T-helper 17 cell (primary cell): Measurements from ENCODE around the gene TPSAB1. TPM values are rescaled to one million over a fixed set of nuclear protein-coding genes. Genes with fewer than 3 reads are reported as not detected.
"Not testable (repeated sequence)": the region's sequence is repeated elsewhere in the genome, so short reads cannot be mapped to it uniquely, and the experiment has no call there.

Experiments
- ATAC-seq: fragments of 150-1000 bp; cut with Tn5 transposase; 2 replicates; pipeline ENCODE4 v1.10.0; 2021; ENCODE audit warnings: mild to moderate bottlenecking, moderate library complexity
- DNase-seq, 3 donors: peaks; one replicate each; pipeline versions ENCODE4 v3.0.0 to v3.0.0-alpha.2; 2020 to 2021
- H3K9me3 ChIP-seq: one replicate; pipeline ENCODE4 v1.7.0; 2013; ENCODE audit warnings: low read length, mild to moderate bottlenecking; ENCODE audit not compliant: control insufficient read depth, poor library complexity, severe bottlenecking
- H3K27ac Mint-ChIP-seq: one replicate; pipeline ENCODE4 v1.8.0; 2022; ENCODE audit warnings: mild to moderate bottlenecking, moderate library complexity, mixed read lengths
- H3K27me3 Mint-ChIP-seq: one replicate; pipeline ENCODE4 v1.8.0; 2022; ENCODE audit warnings: mixed read lengths
- H3K36me3 Mint-ChIP-seq: one replicate; pipeline ENCODE4 v1.8.0; 2022; ENCODE audit warnings: low read depth, mixed read lengths
- H3K4me1 Mint-ChIP-seq: one replicate; pipeline ENCODE4 v1.8.0; 2022; ENCODE audit warnings: mild to moderate bottlenecking, mixed read lengths
- H3K4me3 Mint-ChIP-seq: one replicate; pipeline ENCODE4 v1.8.0; 2022; ENCODE audit warnings: mild to moderate bottlenecking, moderate library complexity, mixed read lengths
- total RNA-seq, 4 donors: library from RNA in 2 of 4; stranded (reverse) in 2 of 4; gene quantifications; one replicate each; pipeline ENCODE4 v1.2.3 and lab custom pipeline; 2022 to 2026

The TPSAB1 gene
- total RNA-seq, 2 donors from 2014 or later, result not detected

GRCh38 chr16:1256296-1256873 is 15.9 kb downstream of the TPSAB1 start:
- not testable (repeated sequence) for H3K27ac Mint-ChIP-seq, ATAC-seq, H3K36me3 Mint-ChIP-seq, H3K4me1 Mint-ChIP-seq, H3K4me3 Mint-ChIP-seq, DNase-seq, H3K9me3 ChIP-seq
- H3K27me3 Mint-ChIP-seq, result peaks cover 13% of the 10 kb centered on the region

GRCh38 chr16:1256874-1257322 is 16.4 kb downstream of the TPSAB1 start:
- DNase-seq (no peak), ATAC-seq (no peak)
- no peak overlapping the region for H3K27ac Mint-ChIP-seq
- H3K4me1 Mint-ChIP-seq, result peaks cover 4% of the 10 kb centered on the region
- no peaks in the 10 kb centered on the region for H3K9me3 ChIP-seq
- peaks cover 13% of the 10 kb centered on the region for H3K27me3 Mint-ChIP-seq
- H3K4me3 Mint-ChIP-seq, result no peak overlapping the region
- H3K36me3 Mint-ChIP-seq, result no peaks in the 10 kb centered on the region

GRCh38 chr16:1257561-1258224 is 17.2 kb downstream of the TPSAB1 start:
- DNase-seq (no peak), ATAC-seq (no peak)
- Mint-ChIP-seq H3K27ac (no peak overlapping the region), H3K4me3 (no peak overlapping the region), H3K27me3 (peaks cover 17% of the 10 kb centered on the region), H3K4me1 (peaks cover 4% of the 10 kb centered on the region), H3K36me3 (no peaks in the 10 kb centered on the region)
- H3K9me3 ChIP-seq, result no peaks in the 10 kb centered on the region

GRCh38 chr16:1258225-1258600 is 17.7 kb downstream of the TPSAB1 start:
- H3K9me3 ChIP-seq, result no peaks in the 10 kb centered on the region
- H3K36me3 Mint-ChIP-seq, result no peaks in the 10 kb centered on the region
- peaks cover 4% of the 10 kb centered on the region for H3K4me1 Mint-ChIP-seq
- ATAC-seq (no peak), DNase-seq (no peak)
- no peak overlapping the region for H3K27ac Mint-ChIP-seq
- H3K27me3 Mint-ChIP-seq, result peaks cover 17% of the 10 kb centered on the region
- H3K4me3 Mint-ChIP-seq, result peak overlapping the region; percentile 49

GRCh38 chr16:1258906-1259759 is 18.6 kb downstream of the TPSAB1 start:
- ATAC-seq (no peak), DNase-seq (no peak)
- H3K36me3 Mint-ChIP-seq, result no peaks in the 10 kb centered on the region
- no peak overlapping the region for H3K27ac Mint-ChIP-seq
- peaks cover 4% of the 10 kb centered on the region for H3K4me1 Mint-ChIP-seq
- H3K27me3 Mint-ChIP-seq, result peaks cover 17% of the 10 kb centered on the region
- peak overlapping the region; percentile 81 for H3K4me3 Mint-ChIP-seq
- no peaks in the 10 kb centered on the region for H3K9me3 ChIP-seq

GRCh38 chr16:1259760-1260068 is 19.2 kb downstream of the TPSAB1 start:
- H3K27ac Mint-ChIP-seq, result no peak overlapping the region
- no peaks in the 10 kb centered on the region for H3K9me3 ChIP-seq
- no peak for DNase-seq
- peaks cover 17% of the 10 kb centered on the region for H3K27me3 Mint-ChIP-seq
- H3K4me3 Mint-ChIP-seq, result no peak overlapping the region
- no peaks in the 10 kb centered on the region for H3K36me3 Mint-ChIP-seq
- H3K4me1 Mint-ChIP-seq, result peaks cover 4% of the 10 kb centered on the region
- ATAC-seq, result no peak

- no peak overlapping the region for H3K27ac Mint-ChIP-seq
- H3K9me3 ChIP-seq, result no peaks in the 10 kb centered on the region
- H3K27me3 Mint-ChIP-seq, result peaks cover 17% of the 10 kb centered on the region
- DNase-seq, result no peak
- no peaks in the 10 kb centered on the region for H3K36me3 Mint-ChIP-seq
- no peak overlapping the region for H3K4me3 Mint-ChIP-seq
- H3K4me1 Mint-ChIP-seq, result peaks cover 4% of the 10 kb centered on the region
- ATAC-seq, result no peak
These were observed 19.7 kb downstream of the TPSAB1 start for GRCh38 chr16:1260101-1260680.

GRCh38 chr16:1261131-1261892 is 20.8 kb downstream of the TPSAB1 start:
- no peak for ATAC-seq
- Mint-ChIP-seq H3K27ac (no peak overlapping the region), H3K36me3 (no peaks in the 10 kb centered on the region), H3K4me3 (no peak overlapping the region), H3K4me1 (peaks cover 4% of the 10 kb centered on the region), H3K27me3 (peaks cover 17% of the 10 kb centered on the region)
- H3K9me3 ChIP-seq, result no peaks in the 10 kb centered on the region
- DNase-seq, result no peak

GRCh38 chr16:1262210-1262845 is 21.8 kb downstream of the TPSAB1 start:
- no peaks in the 10 kb centered on the region for H3K9me3 ChIP-seq
- ATAC-seq (no peak), DNase-seq (no peak)
- peaks cover 4% of the 10 kb centered on the region for H3K4me1 Mint-ChIP-seq
- H3K27me3 Mint-ChIP-seq, result peaks cover 17% of the 10 kb centered on the region
- no peaks in the 10 kb centered on the region for H3K36me3 Mint-ChIP-seq
- no peak overlapping the region for H3K27ac Mint-ChIP-seq
- no peak overlapping the region for H3K4me3 Mint-ChIP-seq

- Mint-ChIP-seq H3K4me3 (no peak overlapping the region), H3K27ac (no peak overlapping the region), H3K4me1 (peaks cover 4% of the 10 kb centered on the region), H3K27me3 (peaks cover 17% of the 10 kb centered on the region), H3K36me3 (no peaks in the 10 kb centered on the region)
- no peaks in the 10 kb centered on the region for H3K9me3 ChIP-seq
- no peak for ATAC-seq
- no peak for DNase-seq
These were observed 22.3 kb downstream of the TPSAB1 start for GRCh38 chr16:1262846-1263221.

- ATAC-seq (no peak), DNase-seq (no peak)
- Mint-ChIP-seq H3K36me3 (no peaks in the 10 kb centered on the region), H3K27ac (no peak overlapping the region), H3K27me3 (peaks cover 17% of the 10 kb centered on the region), H3K4me1 (peaks cover 4% of the 10 kb centered on the region), H3K4me3 (no peak overlapping the region)
- H3K9me3 ChIP-seq, result no peaks in the 10 kb centered on the region
These were observed 23.3 kb downstream of the TPSAB1 start for GRCh38 chr16:1263591-1264344.
